ELR (cell line): Measurements from ENCODE around the gene TMPRSS11A.

Source experiments
- DNase-seq: peaks from one replicate; pipeline ENCODE4 v3.0.0-alpha.2; 2015; ENCODE audit warnings: low read depth

The TMPRSS11A gene

DNA sequence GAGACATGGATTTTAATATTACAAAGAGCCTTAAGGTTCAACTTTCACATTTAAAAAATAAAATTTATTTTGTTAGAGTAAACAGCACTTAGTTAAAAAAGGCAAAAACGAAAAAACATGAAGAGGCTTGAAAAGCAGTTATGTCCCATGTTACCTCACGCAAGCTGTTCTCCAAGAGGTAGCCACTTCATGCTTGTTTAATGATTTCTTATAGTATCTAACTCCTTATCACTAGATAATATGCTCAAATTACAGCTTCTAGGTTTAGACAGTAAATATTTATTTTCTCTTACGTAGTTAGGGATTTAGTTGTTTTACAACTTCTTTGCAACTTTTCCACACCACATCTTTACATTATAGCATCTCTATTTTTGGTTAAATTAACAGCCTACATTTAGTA, 51.7 kb downstream of the TMPRSS11A start:
- DNase-seq, result no peak

GRCh38 chr4:67911141-67911540, 52.2 kb downstream of the TMPRSS11A start:
- no peak for DNase-seq

GRCh38 chr4:67910585-67910905, 52.7 kb downstream of the TMPRSS11A start:
- no peak for DNase-seq

DNA sequence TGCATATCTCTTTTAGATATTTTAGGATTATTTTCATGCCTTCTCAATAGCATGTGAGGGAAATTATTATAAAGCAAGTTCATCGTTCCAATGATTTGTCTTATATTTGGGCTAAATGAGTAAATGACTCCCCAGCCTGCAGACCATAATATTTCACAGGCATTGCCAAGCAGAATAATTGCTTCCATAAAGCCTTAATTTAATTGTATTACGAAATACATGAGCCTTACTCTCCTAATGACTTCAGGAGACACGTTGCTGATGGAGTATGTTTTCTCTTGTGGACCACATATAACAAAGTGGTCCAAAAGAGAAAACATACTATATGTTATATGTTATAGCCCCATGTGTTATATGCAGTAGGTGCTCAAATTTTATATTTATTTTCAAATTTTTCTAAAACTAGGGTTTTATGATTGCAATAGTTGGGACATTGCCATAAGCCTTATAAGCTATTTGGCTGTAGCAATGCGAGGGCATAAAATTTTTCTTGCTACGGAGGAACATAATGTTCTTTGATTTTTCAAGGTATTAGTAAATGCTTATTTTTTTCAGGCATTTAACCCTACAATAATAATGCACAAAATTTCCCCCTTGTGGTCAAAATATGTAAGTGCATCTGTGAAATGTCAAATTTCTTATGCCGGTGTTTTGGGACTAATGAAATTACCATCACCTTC, 53.2 kb downstream of the TMPRSS11A start:
- peak; percentile 47 for DNase-seq

DNA sequence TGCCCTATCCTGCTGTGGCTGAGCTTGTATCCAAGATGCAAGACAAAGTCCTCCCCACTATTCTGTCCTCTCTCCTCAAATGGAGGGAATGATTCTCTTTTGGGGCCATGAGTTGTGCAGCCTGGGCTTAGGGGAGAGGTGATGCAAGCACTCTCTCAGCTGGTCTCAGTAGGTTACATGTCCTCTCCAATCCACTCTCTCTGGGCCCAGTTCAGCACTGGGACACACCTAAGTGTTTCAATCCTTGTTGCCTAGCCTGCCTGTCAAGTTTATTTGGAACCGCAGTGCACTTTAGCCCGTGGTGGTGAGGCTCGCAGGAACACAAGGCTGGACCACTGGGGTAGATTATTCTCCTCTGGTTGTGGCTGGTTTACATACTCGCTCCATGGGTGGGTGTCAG, 55.6 kb downstream of the TMPRSS11A start:
- no peak for DNase-seq

- DNase-seq, result no peak
Observed at GRCh38 chr4:67899096-67899495, 64.2 kb downstream of the TMPRSS11A start.

GRCh38 chr4:67897686-67898085, 65.6 kb downstream of the TMPRSS11A start:
- no peak for DNase-seq

DNA sequence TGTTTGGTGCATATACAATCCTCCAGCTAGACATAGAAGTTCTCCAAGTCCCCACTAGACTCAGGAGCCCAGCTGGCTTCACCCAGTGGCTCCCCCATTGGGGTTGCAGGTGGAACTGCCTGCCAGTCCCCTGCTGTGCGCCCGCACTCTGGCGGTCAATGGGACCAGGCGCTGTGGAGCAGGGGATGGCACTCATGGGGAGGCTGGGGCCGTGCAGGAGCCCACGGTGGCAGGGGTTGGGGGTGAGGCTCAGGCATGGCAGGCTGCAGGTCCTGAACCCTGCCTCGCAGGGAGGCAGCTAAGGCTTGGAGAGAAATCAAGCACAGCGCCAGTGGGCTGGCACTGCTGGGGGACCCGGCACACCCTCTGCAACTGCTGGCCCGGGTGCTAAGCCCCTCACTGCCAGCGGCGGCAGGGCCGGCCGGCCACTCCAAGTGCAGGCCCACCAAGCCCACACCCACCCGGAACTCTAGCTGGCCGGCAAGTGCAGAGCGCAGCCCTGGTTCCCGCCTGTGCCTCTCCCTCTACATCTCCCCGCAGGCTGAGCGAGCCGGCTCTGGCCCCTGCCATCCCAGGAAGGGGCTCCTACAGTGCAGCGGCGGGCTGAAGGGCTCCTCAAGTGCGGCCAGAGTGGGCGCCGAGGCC, 66.8 kb downstream of the TMPRSS11A start:
- no peak for DNase-seq

DNA sequence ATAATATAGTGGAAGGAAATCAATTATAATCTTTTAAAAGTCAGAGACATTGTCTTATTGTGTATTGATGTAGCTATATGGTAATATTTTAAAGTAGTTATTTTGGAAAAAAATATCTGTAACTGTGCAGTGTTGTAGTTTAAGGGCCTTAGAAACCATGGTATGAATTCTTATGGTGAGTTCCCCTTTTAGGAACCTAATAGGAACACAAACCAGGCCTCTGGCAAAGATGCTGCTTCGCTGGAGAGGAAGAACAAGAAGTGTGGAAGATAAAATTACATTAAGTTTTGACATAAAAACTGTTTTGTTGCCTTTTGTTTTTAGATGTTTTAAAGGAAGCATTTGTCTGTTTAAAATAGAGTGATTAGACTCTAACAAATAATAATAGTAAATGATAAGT, 68.6 kb downstream of the TMPRSS11A start:
- no peak for DNase-seq

DNA sequence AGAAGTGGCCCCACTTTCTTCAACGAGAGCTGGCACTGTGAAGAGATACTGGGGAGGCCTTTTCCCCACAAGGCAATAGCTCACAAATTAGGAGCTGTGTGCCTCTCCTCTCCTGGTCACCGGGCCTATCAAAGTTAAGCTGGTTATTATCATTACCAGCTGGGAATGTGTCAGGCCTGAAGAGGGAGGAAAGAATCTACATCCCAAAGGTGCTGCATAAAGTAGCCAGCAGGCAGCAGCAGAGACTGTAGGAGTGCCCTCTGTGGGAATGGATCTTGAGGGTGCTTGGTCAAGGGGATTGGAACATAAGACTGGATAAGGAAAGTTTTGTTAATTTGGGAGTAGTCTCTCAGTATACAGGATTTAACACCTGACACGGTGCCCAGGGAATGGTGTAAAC, 70.4 kb downstream of the TMPRSS11A start:
- peak; percentile 24 for DNase-seq

DNA sequence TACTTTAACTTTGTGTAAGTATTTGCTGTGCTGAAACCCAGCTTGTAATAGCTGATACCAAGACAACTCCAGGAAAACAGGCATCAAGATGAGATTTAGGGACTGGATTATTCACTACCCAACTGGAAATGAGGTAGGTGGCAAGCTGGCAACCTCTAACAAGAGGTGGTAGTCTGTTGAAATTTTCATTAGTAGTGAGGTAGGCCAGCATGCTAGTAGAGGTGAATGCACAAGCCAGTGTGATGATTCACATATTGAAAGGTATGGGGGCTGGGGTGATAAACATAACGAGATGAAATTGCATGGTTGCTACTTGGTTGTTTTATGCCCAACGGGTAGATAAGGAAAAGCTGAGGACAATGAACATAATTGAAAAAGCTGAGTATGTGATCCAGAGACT, 71.0 kb downstream of the TMPRSS11A start:
- DNase-seq, result no peak

GRCh38 chr4:67891645-67892044, 71.6 kb downstream of the TMPRSS11A start:
- DNase-seq, result no peak

DNA sequence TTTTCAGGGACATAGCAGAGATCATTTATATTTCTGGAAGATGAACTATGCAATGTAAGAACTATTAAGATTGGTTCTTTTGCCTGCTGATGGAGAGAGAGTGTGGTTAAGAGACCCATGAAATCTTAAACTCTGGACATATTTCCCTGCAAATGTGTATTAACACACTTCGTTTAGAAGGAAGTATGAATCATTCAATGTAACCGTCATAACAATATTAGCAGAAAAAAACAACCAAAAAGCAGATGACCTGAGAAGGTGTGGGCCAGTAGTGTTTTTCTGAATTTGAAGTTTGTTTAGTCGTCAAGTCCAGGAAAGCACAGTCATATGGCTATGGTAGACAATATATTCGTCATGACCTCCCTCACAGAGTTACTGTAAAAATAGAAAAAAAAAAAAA, 77.0 kb downstream of the TMPRSS11A start:
- peak; percentile 74 for DNase-seq

- DNase-seq, result peak; percentile 97
Observed at GRCh38 chr4:67885762-67886161, 77.5 kb downstream of the TMPRSS11A start.

DNA sequence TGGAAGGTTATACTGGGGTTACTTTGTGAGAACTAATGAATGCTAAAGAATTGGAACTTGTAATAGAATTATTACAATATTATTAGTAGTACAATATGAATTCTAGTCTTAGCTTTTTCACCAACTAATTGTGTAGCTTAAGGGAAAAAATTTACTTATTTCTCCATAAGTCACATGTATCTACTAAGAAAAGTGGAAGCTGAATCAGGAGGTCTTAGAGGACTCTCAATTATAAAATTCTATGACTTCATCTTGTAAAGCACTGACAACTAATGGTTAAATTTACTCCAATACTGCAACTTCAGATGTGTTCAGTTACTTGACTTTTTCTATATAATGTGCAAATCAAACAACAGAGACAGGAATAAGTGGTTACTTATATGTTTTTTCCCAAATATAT, 78.6 kb downstream of the TMPRSS11A start:
- DNase-seq, result peak; percentile 8

- DNase-seq, result no peak
Observed at GRCh38 chr4:67883902-67884301, 79.4 kb downstream of the TMPRSS11A start, which contains the start of gene TMPRSS11D. Gene TMPRSS11D, minus strand, starts transcription at chr4:67884002. Its CDS starts 69 bp downstream, at chr4:67883933.

DNA sequence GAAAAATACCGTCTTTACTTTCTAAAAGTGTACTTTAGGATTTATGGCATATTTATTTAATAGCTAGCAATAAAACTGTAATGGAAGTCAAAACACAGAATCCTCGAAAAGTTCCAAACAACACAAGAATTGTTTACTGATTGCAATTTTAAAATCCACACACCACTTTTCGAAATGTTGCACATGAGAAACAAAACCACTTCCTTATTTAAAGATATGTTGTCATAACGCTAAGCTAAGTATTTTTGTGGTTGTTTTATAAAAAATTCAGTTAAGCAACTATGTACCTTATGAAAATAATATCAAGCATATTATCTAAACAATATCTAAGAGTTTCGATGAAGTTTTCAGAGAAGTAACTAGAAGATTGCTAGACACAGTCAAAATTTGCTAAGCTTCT, 79.8 kb downstream of the TMPRSS11A start:
- DNase-seq, result no peak

DNA sequence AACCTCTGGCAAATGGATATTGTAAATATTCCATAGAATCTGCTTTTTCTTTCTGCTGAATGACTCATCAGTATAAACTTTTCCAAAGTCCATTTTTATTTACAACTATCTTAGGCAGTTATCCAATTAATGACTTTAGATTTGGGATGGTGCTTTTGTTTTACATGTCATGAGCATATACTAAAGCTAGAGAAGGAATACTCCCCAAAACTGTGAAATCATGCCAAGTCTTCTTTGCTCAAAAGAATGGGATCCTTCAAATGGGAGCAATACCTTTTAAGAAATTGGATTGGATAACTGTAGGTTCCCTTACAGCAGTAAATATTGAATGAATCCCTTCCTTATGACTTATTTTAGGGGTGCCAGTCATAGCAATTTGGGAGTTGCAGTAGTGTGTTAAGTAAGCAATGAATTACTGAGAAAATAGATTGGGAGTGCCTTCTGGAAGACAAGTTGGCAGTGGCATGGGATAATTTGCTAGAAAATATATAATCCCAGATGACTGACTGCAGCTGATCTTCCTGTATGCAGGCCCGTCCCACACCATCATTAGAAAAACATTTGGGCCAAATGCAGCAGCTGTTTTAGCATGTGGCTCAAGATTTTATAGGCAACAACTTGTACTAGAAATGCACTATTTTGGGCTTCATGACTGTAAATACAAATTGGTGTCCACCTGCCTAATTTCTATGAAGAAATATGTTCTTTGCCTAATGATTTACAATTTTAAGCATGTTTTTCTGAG, 82.3 kb downstream of the TMPRSS11A start:
- DNase-seq, result peak; percentile 8

DNA sequence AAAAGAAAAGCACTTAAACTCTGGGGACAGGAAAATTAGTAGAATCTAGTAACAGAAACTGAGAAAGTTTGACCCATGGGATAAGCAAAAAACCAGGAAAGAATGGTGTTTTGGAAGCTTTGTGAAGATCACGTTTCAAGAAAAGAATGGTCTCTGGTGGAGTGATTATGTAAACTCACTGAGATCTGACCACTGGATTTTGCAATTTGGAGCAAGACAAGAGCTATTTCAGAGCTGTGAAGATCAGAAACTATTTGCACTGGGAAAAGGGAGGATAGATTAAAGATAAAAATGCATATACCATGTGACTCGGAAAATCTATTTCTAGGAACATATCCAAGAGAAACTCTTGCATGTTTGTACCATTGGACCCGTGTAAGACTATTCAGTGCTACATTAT, 83.8 kb downstream of the TMPRSS11A start:
- DNase-seq, result no peak

DNA sequence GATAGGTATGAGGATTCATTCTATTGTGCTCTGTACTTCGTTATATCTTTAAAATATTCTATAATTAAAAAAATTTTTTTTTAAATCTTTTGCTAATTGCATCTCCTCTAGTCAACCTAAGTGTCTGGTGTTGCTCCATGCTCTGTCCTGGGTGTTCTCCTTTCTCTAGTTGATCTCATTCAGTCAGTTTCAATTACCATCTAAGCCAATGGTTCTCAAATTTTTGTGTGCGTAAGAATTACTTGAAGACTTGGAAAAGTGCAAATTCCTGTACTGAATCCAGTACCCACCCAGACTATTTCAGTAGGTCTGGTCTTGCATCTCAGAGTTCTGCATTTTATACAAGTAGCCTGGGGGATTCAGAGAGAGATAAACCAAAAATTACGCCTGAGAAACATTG, 86.2 kb downstream of the TMPRSS11A start:
- DNase-seq, result no peak

DNA sequence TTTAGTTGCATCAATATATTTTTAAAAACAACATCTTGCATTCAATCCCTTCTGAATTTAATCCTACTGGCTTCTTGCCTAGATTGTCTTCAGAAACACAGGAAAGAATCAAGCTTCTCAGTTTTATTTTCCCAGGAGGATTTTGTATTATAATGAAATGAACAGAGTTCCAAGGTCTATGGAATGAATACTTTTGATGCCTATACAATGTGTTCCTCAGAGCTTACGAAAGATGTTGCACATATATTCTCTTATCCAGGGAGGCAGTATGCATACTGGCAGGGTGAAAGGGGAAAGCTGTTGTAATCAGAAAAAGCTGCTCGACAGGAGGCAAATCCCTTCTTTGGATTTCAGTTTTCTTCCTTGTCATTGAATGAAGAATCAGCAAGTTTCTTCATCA, 88.3 kb downstream of the TMPRSS11A start:
- DNase-seq, result no peak

- no peak for DNase-seq
Observed at GRCh38 chr4:67873116-67873515, 90.2 kb downstream of the TMPRSS11A start.

GRCh38 chr4:67871867-67872266, 91.4 kb downstream of the TMPRSS11A start:
- peak; percentile 72 for DNase-seq
